22Rv1 (cell line): ENCODE results near the gene HLA-F.

Experiments
- CTCF ChIP-seq: fragments of 450-650 bp; IDR thresholded peaks from 2 replicates; pipeline ENCODE4 v1.5.1; 2017; ENCODE audit warnings: mild to moderate bottlenecking
- ZFX ChIP-seq: fragments of 450-650 bp; IDR thresholded peaks from 2 replicates; pipeline ENCODE4 v1.6.1; 2017; ENCODE audit warnings: antibody characterized with exemption, borderline replicate concordance

GRCh38 chr6:29726571-29727194 lies 3.4 kb downstream of the HLA-F start:
- TF ChIP-seq CTCF (no peak), ZFX (no peak)
